ENCODE measurements around the gene NR1H3.

DNA sequence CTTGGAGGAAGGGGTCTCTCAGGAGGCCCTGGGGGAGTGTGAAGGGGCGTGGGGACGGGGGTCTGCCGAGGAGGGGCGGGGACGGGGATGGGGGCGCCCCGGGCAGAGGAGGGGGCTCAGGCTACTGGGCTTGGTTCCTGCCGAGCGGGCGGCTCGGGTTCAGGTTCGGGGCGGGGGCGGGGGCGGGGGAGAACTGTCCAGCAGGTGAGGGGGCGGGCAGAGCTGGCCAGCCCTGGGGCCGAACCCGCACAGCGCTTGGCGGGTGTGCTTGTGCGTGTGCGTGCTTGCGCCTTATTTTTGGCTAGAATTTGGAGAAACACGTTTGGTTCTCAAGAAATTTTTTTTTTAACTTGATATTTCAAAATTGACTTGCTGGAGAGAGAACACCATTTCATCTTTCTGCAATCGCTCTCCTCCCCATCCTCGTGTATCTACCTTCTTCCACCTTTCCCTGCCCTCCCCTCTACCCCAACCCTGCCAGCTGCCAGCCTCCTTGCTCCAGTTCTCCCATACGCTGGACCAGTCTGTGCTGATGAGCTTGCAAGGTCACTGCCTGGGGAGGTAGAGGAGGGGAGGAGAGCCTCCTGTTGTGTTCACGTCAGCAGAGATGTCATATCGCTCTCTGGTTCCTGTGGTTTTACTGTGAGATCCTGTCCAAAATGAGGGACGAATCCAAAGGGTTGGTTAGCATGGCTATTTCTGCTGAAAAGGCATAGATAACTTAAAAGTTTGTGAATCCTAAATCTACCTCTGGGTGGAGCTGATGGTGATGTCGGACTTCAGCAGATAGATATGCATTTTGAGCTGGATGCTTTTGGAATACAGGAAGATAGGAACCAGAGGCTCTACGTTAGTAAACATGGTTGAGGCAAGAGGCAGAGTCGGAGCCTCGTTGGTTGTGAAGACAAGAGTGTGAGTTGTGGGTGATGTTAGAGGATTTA is 12.8 kb downstream of the NR1H3 start:
- TF ChIP-seq, protein P1, sequence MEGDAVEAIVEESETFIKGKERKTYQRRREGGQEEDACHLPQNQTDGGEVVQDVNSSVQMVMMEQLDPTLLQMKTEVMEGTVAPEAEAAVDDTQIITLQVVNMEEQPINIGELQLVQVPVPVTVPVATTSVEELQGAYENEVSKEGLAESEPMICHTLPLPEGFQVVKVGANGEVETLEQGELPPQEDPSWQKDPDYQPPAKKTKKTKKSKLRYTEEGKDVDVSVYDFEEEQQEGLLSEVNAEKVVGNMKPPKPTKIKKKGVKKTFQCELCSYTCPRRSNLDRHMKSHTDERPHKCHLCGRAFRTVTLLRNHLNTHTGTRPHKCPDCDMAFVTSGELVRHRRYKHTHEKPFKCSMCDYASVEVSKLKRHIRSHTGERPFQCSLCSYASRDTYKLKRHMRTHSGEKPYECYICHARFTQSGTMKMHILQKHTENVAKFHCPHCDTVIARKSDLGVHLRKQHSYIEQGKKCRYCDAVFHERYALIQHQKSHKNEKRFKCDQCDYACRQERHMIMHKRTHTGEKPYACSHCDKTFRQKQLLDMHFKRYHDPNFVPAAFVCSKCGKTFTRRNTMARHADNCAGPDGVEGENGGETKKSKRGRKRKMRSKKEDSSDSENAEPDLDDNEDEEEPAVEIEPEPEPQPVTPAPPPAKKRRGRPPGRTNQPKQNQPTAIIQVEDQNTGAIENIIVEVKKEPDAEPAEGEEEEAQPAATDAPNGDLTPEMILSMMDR (conservative IDR thresholded peaks at IDR 0.05 in 1 of 2, IDR thresholded peaks at IDR 0.05 in 1 of 2; ENCODE audit: low read depth in 1 of 2, low read length in 2 of 2) = no peak
- TF ChIP-seq EZH2 (IDR thresholded peaks at IDR 0.05; ENCODE audit: low read length, missing control alignments) = no peak

Measured in fibroblast of lung (primary cell).